ENCODE results near the gene REC8.

REC8 gene

DNA sequence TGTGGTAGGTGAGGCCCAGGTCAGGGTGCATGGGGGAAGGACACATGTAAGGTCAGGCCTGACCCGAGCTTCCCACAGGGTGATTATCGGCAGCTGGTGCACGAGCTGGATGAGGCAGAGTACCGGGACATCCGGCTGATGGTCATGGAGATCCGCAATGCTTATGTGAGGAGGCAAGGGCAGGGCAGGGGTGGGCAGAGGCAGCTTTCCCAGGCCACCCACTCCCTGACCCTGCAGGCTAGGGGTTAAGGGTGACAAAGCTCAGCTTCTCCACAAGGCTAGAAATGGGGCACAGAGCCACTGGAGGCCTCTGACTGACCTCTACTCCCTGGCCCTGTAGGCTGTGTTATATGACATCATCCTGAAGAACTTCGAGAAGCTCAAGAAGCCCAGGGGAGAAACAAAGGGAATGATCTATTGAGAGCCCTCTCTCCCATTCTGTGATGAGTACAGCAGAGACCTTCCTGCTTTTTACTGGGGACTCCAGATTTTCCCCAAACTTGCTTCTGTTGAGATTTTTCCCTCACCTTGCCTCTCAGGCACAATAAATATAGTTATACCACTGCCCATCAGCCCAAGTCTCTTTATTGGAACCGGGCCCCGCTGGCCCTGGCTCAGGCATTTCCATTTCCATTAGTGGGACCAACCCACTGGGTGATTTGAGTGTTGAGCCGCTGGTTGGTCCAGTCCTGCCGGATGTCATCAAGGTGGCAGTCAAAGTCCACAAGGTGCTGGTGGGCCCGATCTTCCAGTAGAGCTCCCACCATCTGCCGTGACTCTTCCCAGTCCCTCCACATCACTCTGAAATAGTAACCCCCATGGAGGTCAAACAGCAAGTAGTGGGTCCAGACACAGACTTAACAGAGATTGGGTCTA, 33.2 kb upstream of the REC8 start:
- DNase-seq (ENCODE audit: low read depth), result no peak

DNA sequence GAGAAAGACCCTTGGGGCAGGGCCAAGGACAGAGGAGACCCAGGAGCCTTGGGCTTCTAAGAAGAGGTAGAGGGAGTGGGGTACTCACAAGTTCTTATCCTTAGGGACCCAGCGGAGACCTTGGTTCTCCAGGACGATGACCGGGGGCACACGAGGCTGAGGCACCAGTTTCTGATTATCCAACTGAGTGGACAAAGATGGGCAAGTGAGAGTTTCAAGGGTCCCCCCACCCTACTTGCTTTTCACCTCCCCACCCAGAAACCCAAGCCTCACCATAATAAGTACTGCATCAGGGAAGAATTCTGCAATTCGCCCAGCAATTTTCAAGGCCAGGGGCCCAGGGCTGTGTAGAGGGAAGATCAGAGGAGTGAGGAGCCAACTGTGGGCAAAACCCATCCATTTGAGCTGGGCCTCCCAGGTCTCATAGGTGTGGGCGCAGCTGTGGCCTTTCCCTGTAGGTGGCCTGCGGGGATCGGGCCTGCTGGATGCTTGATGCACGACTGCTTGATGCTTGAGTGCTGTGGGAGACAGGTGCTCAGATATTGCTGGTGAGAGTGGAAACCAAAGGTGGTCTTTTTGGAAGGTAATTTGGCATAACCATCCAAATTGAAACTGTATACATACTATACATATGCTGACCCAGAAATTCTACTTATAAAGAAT, 32.5 kb upstream of the REC8 start:
- DNase-seq (ENCODE audit: low read depth), result no peak

DNA sequence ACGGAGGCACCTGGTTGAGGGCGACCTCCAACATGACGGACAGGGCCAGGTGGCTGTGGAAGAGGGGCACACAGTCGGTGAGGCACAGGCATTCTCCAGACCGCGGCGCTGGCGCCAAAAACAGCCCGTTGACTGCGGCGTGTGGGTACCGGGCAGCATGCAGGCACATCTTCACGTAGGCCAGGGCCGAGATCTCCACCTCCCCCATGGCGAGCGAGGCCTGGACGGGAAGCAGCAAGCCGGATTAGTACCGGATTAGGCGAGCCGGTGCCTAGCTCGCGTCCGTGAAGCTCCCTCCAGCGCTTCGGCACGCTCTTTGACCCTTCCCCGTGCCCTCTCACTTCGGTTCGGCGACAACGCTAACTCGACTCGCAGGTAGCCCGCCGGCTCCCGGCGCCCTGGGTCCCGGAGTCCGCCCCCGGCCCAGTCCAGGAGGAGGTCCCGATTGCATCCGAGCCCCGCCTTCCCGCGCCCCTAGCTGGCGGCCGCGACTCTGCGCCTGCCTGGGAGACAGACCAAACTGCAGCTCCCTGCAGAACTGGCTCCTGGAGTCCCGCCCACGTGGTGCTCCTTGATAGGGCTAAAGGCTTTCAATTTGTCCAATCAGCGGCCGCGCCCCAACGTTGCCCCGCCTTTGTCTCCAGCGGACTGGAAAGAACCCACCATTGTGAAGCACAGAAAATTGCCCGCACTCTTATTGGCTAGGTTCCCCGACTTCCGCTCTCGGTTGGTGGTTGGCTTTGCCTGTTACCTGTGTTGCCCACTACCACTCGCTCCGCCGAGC, 30.6 kb upstream of the REC8 start, which contains the start of gene EMC9:
TSS of gene EMC9 (minus strand) at position 495 of the 784 bp plus-strand sequence. CDS start at position 208, 287 bp downstream.
- peak; percentile 100 for DNase-seq (ENCODE audit: low read depth)

DNA sequence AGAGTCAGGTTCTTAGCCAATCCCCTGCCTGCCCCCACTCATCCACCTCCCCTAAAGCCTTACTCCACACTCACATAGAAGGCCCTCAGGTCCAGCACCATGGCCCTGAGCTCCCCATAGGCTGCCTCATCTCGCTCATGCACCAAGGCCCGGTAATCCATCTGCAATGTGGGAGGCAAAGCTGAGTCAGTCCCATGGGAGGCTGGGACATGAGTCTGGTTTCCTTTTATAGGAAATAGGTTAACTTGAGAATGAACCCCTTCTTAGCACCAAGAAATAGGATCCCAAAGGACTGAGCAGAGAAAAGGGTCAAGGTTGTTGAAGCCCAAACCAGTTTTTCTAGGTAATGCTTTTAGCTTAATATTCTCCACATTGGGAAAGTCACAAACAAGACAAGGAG, 28.4 kb upstream of the REC8 start:
- DNase-seq (ENCODE audit: low read depth), result peak; percentile 54

DNA sequence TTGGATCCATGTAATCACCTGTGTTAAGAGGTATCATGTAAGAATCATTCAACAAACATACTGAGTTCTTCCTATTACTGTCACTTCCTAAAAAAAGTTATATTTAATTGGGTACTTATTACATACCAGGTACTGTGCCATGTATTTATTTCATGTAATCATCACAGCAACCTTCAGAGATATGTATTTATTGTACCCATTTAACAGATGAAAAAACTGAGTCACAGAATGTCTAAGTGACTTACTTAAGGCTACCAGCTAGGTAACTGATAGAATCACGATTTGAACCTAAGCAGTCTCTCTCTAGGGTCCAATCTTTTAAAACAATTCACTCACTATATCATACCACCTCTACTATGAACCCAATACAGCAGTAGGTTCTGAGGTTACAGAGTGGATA, 27.4 kb upstream of the REC8 start:
- DNase-seq (ENCODE audit: low read depth), result no peak

DNA sequence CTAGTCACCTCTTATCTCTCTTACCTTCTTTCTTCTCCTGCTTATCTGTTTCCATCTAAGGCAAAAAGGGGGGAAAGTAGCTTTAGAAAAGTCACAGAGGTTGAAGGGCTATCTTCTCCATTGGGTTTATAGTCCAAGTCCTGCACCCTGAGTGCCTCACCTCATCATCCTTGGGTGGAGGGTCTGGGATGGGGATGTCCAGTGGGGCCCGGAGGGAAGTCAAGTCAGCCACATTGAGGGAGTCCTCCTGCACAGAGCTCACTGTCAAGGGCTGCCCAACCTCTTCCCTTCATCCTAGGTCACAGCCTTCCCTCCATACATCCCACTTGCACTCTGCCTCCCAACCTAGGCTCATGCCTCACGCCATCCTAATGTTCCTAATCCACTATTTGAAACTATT, 26.7 kb upstream of the REC8 start:
- DNase-seq (ENCODE audit: low read depth), result no peak

DNA sequence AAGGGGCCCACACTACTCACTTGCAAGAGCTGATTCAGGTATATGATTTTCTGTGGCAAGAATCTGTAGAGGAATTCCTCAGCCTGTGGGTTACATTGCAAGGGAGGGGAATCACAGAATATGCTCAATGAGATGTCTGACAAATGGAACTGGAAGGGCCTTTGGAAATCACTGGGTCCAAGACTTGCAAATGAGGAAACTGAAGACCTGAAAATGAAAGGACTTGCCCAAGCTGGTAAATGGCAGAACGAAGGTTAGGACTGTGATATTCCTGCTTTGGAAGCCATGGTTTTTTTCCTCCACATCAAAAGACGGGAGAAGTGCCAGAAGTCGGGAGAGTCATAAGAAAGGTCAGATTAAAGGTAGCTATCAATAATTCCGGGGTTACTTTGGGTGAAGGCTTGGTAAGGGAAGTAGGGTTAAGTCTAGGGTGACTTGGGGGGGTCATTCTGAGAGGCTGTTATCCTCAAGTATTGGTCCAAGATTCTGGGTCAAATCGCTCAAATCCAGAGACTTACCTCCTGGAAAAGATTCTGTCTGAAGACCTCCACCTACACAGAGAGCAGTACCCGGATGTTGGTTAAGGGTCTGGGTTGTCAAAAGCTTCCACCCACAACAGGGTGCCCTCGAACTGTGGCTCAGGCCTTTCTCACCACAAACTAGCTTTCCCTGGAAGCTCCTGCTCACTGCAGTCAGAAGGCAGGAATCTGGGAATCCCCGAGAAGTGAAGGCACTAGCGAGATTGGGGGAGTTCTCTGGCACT, 26.0 kb upstream of the REC8 start:
- peak; percentile 44 for DNase-seq (ENCODE audit: low read depth)

DNA sequence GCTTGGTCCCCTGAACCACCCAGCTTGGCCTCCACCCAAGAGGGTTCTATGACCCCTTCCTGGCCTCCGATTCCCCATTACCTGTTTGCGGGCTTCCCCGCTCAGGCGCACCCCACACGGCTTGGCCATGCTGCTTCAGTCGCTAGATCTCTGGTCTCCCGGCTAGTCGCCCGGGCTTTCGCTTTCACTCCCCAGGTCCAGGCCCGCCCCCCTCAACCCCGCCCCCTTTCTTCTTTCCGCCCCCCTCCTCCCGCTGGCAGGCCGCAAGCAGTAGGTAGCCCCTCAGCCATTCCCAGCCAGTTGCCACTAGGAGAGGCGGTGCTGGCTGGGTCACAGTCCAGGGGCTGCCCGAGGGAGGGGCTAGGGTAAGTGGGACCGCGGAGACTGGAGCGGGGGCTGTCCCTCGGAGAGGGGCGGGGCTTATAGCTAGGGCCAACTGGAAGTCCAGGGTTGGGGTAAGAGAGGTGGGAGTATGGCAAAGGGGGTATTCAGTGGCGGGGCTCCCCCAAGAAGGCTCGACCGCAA, 25.4 kb upstream of the REC8 start, which contains the start of gene PSME2:
TSS of gene PSME2 (minus strand) at position 158 of the 525 bp plus-strand sequence. CDS start at position 129, 29 bp downstream.
- peak; percentile 97 for DNase-seq (ENCODE audit: low read depth)

DNA sequence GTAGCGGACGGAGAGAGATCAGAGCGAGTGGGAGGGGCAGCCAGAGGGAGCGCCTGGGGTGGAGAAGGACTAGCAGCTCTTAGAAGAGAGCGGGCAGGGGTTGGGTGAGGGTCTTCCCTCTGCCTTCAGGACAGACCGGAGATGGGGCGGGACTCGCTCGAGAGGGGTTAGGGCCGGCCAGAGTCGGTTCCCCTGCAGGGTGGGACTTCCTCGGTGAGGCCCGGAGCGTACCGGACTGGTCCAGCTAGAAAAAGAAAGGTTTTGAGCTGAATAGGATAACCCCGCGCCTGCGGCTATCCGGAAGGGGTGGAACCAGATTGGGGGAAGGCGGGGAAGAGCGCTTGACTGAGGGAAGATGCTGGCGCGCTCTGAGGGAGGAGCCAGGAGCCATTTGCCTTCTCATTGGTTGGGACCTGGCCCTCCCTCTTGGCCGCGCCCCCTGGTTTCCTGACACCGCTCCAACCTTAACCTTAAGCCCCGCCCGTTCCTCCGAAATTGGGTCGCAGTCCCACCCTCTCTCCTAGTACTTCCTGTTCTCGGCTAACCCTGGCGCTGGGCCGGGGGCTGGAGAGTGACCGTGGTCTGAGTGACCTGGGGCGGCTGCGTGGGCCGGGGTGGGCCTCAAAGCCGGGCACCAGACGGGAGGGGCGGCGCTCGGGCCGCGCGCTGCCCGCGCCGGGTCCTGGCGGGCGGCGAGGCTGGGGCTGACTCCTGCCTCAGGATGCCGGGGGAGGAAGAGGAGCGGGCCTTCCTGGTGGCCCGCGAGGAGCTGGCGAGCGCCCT, 24.7 kb upstream of the REC8 start, which contains the start of gene RNF31:
TSS of gene RNF31 (plus strand) at position 521 of the 783 bp plus-strand sequence. CDS start at position 722, 201 bp downstream.
- peak; percentile 99 for DNase-seq (ENCODE audit: low read depth)

DNA sequence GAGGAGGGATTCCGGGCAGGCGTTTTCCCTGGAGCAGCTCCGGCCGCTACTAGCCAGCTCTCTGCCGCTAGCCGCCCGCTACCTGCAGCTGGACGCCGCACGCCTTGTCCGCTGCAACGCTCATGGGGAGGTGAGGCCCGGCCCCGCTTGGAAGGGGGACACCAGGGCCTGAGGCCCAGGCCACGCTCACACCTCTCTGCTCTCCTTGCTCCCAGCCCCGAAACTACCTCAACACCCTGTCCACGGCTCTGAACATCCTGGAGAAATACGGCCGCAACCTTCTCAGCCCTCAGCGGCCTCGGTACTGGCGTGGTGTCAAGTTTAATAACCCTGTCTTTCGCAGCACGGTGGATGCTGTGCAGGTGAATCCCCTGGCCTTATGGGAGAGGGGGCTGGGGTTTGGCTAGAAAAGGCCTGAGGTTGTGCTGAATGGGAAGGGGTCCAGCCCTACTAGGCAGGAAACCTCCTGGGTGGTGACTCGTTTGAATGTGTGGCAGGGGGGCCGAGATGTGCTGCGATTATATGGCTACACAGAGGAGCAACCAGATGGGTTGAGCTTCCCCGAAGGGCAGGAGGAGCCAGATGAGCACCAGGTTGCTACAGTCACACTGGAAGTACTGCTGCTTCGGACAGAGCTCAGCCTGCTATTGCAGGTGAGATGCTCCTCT, 24.0 kb upstream of the REC8 start:
- peak; percentile 23 for DNase-seq (ENCODE audit: low read depth)

DNA sequence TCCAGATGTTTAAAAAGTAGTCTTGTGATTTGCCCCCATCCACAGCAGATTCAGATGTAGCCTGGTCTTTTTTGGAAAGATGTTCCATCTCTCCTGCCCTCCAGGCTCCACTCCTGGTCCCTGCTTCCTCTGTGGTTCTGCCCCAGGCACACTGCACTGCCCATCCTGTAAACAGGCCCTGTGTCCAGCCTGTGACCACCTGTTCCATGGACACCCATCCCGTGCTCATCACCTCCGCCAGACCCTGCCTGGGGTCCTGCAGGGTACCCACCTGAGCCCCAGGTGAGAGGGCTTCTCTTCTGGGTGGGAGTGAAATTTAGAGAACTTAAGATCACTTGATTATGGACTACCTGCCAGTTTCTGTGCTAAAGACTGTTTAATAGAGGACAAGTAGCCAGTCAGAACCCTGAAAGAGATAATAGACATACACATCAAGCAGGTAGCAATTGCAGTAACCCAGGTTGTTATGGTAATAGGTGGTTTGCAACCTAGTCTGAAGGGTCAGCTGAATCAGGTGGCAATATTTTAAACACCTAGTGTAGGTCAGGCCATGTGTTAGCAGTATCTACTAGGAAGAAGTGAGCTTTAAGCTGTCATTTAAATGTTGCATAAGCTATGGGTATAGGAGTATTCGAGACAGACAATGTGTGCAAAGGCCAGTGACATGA, 22.4 kb upstream of the REC8 start:
- no peak for DNase-seq (ENCODE audit: low read depth)

DNA sequence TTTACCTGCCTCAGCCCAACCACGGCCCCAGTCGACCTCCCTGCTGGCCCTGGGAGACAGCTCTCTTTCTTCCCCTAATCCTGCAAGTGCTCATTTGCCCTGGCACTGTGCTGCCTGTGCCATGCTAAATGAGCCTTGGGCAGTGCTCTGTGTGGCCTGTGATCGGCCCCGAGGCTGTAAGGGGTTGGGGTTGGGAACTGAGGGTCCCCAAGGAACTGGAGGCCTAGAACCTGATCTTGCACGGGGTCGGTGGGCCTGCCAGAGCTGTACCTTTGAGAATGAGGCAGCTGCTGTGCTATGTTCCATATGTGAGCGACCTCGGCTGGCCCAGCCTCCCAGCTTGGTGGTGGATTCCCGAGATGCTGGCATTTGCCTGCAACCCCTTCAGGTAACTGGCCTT, 21.8 kb upstream of the REC8 start:
- DNase-seq (ENCODE audit: low read depth), result no peak

DNA sequence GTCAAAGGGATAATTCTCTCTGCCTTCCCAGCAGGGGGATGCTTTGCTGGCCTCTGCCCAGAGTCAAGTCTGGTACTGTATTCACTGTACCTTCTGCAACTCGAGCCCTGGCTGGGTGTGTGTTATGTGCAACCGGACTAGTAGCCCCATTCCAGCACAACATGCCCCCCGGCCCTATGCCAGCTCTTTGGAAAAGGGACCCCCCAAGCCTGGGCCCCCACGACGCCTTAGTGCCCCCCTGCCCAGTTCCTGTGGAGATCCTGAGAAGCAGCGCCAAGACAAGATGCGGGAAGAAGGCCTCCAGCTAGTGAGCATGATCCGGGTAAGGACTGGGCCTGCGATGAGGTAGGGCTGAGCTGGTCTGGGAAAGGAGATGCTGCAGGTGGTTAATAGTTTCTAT, 21.3 kb upstream of the REC8 start:
- DNase-seq (ENCODE audit: low read depth), result no peak

DNA sequence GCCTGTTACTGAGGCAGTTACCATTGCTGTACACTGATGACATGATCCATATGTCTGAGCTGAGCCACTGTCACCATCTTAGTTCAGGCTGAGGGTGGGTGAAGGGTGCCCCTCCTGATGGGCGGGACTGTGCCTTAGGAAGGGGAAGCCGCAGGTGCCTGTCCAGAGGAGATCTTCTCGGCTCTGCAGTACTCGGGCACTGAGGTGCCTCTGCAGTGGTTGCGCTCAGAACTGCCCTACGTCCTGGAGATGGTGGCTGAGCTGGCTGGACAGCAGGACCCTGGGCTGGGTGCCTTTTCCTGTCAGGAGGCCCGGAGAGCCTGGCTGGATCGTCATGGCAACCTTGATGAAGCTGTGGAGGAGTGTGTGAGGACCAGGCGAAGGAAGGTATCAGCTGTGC, 20.9 kb upstream of the REC8 start:
- DNase-seq (ENCODE audit: low read depth), result no peak

DNA sequence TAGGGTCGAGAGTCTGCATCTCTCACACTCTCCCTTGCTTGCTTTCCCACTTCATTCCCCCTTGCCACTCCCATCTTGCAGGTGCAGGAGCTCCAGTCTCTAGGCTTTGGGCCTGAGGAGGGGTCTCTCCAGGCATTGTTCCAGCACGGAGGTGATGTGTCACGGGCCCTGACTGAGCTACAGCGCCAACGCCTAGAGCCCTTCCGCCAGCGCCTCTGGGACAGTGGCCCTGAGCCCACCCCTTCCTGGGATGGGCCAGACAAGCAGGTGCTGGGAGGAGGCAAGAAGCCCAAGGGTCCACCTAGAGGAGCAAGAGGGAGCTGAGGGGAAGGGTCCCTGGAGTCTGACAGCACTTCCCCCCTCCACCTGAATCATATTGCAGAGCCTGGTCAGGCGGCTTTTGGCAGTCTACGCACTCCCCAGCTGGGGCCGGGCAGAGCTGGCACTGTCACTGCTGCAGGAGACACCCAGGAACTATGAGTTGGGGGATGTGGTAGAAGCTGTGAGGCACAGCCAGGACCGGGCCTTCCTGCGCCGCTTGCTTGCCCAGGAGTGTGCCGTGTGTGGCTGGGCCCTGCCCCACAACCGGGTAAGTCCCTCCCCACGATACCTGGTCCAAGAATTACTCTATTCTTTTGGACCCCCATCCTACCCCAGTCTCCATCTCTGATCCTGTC, 20.3 kb upstream of the REC8 start:
- DNase-seq (ENCODE audit: low read depth), result no peak

DNA sequence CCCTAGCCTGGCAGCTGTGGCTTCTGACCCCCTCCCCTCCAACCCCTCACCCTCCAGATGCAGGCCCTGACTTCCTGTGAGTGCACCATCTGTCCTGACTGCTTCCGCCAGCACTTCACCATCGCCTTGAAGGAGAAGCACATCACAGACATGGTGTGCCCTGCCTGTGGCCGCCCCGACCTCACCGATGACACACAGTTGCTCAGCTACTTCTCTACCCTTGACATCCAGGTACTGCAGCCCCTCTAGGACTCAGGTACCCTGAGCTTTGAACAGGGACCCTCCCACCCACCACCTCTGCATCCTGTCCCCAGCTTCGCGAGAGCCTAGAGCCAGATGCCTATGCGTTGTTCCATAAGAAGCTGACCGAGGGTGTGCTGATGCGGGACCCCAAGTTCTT, 16.8 kb upstream of the REC8 start:
- no peak for DNase-seq (ENCODE audit: low read depth)

DNA sequence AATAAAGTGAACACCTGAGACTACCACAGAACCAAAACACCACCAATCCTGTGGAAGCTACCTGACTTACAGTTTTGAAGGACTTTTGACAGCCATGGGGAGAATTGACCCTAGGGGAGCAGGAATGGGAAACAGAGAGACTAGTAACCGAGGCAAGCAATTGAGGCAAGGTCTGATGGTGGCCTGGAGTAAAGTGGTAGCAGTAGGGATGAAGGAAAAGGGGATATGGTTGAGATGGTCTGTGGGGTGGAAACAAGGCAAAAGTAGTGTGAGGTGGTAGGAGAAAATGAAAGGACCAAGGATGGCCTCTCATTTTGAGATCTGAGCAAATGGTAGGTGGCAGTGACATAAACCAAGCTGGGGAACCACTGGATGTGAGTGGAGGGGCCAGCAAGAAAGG, 15.0 kb upstream of the REC8 start:
- DNase-seq (ENCODE audit: low read depth), result no peak

DNA sequence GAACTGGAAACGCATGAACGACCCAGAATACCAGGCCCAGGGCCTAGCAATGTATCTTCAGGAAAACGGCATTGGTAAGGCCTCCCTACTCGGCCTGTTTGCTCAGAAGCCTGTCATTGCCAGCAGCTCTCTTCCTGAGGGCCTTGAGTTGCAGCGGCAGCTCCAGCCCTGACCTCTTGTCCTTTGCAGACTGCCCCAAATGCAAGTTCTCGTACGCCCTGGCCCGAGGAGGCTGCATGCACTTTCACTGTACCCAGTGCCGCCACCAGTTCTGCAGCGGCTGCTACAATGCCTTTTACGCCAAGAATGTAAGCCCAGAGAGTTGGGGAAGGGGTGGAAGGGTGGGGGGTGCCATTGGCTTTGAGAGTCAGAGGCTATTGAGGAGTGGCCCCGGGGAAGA, 14.5 kb upstream of the REC8 start:
- DNase-seq (ENCODE audit: low read depth), result no peak
